Astrocyte of the hippocampus (primary cell): ENCODE data around the gene NSG1.

Experiments
- DNase-seq: peaks from one replicate; pipeline ENCODE4 v3.0.0; 2011; ENCODE audit warnings: low read depth, low spot score

The NSG1 gene

GRCh38 chr4:4395849-4396627 lies 9.1 kb downstream of the NSG1 start:
- DNase-seq = peak; percentile 57

DNA sequence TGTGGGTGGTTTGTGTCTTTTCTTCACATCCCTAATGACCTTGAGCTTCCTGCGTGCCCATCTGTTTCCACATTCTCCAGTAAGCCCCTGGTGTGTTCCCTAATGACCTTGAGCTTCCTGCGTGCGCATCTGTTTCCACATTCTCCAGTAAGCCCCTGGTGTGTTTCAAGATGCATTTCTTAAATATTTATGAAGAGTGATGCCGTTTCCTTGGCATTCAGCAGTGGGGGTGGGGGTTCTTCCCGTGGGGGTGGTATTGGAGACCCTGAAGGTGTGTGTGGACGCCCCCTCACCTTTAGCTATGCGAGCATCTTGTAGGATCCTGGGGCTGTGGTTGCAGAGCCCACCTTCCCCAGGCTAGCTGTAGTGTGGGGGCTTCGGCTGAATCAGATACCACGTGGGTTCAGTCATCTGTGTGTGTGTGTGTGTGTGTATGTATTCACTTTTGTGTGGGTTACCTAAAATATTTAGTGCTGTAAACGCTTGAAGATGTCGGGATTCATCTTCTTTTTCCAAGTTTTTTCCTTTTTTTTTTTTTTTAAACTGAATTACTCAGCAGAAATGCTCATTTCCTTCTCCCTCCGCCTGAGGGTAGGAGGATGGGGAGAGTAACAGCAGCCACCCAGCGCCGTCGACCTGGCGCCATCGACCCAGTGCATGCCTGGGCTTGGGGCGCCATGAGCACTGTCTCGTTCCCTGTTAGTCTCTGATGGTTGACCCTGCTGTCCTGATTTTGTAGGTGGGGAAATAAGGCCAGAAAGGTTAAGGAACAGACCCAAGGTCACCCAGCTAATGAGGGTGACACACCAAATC lies 9.9 kb downstream of the NSG1 start:
- no peak for DNase-seq

DNA sequence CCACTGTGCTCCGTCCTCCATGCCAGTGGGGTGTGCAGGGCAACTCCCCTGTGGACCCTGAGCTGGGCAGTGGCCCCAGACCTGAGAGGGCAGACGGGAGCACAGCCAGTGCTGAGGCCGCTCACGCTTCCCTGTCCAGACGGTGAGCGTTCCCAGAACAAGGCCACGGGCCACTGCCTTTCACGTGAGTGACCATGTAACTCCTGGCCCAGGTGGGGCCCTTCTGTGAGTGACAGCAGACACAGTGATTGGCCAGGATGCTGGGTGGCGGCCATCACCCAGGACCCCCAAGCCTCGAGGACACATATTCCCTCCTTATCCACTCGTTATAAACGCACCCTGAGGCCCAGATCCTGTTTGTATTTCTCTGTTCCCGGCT lies 10.5 kb downstream of the NSG1 start:
- DNase-seq = no peak

DNA sequence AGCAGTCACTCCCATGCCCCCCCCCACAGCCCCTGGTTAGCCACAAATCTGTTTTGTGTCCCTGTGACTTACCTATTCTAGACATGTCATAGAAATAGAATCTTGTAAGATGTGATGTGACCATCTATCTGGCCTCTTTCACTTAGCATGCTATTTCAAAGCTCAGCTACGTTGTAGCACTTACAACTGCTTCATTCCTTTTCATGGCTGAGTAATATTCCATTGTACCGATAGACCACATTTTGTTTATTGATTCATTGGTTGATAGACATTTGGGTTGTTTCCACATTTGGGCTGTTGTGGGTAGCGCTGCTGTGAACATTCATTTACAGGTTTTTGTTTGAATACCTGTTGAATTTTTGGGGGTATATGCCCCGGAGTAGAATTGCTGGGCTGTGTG lies 11.5 kb downstream of the NSG1 start:
- no peak for DNase-seq

- DNase-seq = no peak
Measured at GRCh38 chr4:4401036-4401435, 14.1 kb downstream of the NSG1 start.

- DNase-seq = no peak
Measured at GRCh38 chr4:4402966-4403365, 16.1 kb downstream of the NSG1 start.

GRCh38 chr4:4405358-4405962 lies 18.6 kb downstream of the NSG1 start:
- DNase-seq = no peak

DNA sequence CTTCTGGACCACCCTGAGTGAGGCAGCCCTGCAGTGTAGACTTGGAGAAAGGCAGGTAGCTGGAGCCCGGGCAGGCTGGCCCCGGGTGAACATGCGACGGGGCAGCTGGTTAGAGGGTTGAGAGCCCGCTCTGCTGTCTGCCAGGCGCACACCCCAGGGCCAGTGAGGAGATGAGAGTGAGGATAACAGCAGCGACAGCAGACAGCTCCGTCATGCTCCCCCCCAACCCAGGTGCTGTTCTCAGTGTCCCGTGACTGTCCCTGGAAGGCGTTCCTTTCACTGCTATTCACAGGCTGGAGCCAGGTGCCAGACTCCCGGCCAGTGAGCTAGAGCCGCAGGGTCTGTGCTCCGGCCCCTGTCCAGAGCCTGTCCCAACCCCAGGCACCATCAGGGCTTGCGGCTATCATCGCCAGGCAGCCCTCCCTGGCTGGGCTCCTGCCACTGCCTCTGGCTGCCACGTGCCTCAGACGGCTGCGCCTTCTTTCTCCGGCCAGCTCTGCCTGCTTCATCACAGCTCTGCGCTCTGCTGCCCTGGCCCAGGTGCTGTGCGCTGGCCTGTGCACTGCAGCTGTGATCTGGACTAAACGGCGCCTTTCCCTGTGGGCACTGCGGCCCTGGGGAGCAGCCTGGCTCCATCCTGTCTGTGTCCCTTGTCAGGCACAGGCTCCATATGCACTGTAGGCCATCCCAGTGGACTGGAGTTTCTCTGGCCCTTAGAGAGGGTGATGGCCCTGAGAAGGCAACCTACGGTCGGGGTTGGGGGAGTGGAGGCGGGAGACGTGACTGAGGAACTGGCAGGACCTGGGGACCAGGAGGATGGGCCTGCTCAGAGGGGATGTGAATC lies 19.8 kb downstream of the NSG1 start:
- no peak for DNase-seq

GRCh38 chr4:4407299-4408131 lies 20.6 kb downstream of the NSG1 start:
- no peak for DNase-seq

DNA sequence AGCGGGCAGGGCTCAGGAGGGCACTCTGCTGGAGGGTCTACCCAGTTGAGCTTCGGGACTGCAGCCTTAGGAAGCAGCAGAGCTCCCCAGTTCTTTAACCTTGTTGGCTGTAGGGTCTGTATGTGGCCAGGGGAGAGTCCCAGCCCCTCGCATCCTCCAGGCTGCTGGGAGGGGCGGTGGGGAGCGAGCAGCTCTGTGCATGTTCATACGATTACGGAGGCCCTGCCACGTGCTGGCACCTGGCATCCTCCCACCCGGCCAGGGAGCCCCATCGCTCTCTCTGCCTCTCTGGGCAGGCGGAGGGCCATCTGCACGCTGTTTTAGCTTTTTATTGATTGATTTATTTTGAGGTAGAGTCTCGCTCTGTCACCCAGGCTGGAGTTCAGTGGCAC lies 21.2 kb downstream of the NSG1 start:
- no peak for DNase-seq

GRCh38 chr4:4408576-4409335 lies 21.9 kb downstream of the NSG1 start:
- DNase-seq = no peak

- DNase-seq = no peak
Measured at GRCh38 chr4:4409416-4410115, 22.7 kb downstream of the NSG1 start.

GRCh38 chr4:4410271-4410670 lies 23.4 kb downstream of the NSG1 start:
- DNase-seq = no peak

DNA sequence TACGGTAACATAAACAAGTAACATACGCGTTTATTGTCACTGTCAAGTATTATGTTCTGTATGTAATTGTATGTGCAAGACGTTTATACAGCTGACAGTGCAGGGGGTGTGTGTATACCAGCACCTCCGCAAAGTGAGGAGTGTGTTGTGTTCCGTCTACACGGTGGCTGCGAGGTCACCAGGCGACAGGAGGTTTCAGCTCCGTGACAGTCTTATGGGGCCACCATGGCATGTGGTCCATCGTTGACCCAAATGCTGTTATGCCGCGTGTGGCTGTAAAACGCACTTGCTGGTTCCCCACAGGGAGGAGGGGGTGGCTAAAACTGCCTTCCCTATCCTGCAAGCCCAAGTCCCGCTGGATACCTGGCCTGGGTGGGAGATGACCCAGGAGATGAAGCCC lies 25.0 kb downstream of the NSG1 start:
- no peak for DNase-seq

DNA sequence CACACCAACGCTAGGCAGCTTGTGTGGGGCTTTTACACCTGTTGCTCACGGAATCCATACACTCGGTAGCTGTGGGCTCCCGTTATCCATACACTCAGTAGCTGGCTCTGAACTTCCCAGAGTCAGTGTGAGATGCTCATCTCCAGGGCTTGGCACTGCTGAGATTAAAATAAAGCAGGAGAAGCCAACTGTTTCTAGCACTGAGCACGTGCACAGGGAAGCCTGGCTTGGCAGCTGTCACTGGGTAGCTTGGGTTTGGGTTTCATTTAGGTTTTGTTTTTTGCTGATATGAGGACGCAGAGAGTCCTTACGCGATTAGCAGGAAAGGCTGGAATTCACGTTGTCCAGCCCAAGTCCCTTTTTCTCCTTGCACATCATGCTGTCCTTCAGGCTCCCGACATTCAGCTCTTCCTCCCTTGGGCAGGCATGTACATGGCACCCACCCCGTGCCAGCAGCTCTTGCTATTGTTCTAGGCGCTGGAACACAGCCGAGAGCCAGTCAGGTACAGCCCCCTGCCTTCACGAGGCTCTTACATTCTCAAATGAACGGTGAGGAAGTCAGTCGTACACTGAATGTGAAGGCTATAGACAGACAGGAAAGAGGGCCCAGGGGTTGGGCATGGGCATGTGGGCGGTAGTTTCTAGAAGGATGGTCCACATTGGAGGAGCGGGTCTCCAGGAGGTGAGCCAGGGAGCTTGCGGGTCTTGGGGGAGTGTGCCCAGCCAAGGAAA lies 25.9 kb downstream of the NSG1 start:
- DNase-seq = no peak

GRCh38 chr4:4413373-4413725 lies 26.4 kb downstream of the NSG1 start:
- DNase-seq = no peak

DNA sequence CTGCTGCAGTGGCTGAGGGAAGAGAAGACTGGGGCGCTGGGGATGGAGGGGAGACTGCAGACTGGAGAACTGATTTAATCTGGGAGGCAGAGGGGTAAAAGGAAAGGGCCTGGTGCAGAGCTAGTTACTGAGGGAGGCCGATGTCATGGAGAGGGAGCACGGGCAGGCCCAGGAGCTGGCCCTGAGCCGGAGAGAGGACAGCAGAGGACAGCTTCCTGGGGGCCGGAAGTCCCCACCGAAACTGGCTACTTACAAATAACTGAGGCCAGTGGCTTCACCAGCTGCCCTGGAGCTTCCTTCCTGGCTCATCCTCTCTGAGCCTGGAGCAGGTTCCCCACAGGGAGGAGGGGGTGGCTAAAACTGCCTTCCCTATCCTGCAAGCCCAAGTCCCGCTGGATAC lies 26.9 kb downstream of the NSG1 start:
- DNase-seq = no peak

DNA sequence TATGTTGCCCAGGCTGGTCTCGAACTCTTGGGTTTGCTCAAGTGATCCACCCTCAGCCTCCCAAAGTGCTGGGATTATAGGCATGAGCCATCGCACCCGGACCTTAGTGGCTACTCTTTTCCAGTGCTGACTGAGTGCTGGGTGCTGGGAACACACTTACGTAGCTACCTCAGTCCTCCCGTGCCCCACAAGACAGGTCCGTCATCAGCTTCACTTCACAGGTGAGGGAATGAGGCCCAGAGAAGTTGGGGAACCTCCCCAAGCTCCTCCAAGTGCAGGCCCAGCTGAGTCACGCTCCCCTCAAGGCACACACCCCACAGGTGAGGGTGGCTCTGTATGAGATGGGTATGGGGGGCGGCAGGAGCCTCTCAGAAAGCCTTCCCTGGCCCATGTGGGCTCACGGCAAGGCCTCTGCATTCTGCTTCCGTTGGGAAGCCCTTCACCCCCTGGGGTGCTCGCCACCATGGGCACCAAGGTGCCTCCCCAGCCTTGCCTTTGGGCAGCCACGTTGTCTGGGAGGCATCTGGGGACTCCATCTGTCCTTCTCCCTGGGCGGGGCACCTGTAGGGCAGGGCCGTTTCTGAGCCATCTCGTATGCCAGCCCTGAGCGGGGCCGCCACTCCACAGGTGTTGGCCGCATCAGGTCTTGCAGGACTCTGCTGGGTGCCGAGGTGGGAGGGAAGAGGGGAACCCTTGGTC lies 28.4 kb downstream of the NSG1 start:
- DNase-seq = no peak
